ENCODE data around the gene MED22. TPM values are rescaled to one million over a fixed set of nuclear protein-coding genes. Genes with fewer than 3 reads are reported as not detected.
A peak's percentile ranks its signal among the peaks of the same experiment; 100 is the strongest.
"Not testable (repeated sequence)": the region's sequence is repeated elsewhere in the genome, so short reads cannot be mapped to it uniquely, and the experiment has no call there.

Gene MED22
- total RNA-seq, 1 donor from 2014 or later = 23.4 TPM

DNA sequence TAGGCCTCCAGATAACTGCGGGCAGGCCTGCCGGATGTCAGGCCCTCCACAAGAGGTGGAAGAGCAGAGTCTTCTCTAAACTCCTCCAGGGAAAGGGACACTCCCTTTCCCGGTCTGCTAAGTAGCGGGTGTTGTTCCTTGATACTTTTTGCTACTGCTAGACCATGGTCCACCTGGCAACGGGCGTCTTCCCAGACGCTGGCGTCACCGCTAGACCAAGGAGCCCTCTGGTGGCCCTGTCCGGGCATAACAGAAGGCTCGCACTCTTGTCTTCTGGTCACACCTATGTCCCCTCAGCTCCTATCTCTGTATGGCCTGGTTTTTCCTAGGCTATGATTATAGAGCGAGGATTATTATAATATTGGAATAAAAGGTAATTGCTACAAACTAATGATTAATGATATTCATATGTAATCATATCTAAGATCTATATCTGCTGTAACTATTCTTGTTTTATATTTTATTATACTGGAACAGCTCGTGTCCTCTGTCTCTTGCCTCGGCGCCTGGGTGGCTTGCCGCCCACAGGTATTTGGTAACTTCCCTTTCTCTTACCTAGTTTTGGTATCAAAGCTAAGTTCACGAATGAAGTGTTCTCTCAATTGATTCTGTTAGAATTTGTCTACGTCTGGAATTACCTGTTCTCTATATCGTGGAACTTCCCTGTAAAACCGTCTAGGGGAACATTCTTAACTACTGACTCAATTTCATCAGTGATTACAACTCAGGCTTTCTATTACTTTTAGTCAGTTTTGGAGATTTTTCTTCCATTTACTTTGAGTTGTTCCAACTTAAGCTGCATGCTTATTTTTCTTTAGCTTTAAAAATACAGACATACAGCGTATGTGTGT lies 18.4 kb downstream of the MED22 start:
- not testable (repeated sequence) for H3K27ac Mint-ChIP-seq (ENCODE audit: unreplicated experiment); H3K9me3 Mint-ChIP-seq (ENCODE audit: unreplicated experiment); H3K4me3 Mint-ChIP-seq (ENCODE audit: unreplicated experiment); H3K27me3 Mint-ChIP-seq (ENCODE audit: unreplicated experiment); DNase-seq (ENCODE audit: extremely low spot score, unreplicated experiment); H3K4me1 Mint-ChIP-seq (ENCODE audit: unreplicated experiment)
- TF ChIP-seq, protein P1, sequence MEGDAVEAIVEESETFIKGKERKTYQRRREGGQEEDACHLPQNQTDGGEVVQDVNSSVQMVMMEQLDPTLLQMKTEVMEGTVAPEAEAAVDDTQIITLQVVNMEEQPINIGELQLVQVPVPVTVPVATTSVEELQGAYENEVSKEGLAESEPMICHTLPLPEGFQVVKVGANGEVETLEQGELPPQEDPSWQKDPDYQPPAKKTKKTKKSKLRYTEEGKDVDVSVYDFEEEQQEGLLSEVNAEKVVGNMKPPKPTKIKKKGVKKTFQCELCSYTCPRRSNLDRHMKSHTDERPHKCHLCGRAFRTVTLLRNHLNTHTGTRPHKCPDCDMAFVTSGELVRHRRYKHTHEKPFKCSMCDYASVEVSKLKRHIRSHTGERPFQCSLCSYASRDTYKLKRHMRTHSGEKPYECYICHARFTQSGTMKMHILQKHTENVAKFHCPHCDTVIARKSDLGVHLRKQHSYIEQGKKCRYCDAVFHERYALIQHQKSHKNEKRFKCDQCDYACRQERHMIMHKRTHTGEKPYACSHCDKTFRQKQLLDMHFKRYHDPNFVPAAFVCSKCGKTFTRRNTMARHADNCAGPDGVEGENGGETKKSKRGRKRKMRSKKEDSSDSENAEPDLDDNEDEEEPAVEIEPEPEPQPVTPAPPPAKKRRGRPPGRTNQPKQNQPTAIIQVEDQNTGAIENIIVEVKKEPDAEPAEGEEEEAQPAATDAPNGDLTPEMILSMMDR (IDR thresholded peaks at IDR 0.05) = peak; percentile 62
- H3K36me3 Mint-ChIP-seq (ENCODE audit: unreplicated experiment) = peaks cover 23% of the 10 kb centered on the region

DNA sequence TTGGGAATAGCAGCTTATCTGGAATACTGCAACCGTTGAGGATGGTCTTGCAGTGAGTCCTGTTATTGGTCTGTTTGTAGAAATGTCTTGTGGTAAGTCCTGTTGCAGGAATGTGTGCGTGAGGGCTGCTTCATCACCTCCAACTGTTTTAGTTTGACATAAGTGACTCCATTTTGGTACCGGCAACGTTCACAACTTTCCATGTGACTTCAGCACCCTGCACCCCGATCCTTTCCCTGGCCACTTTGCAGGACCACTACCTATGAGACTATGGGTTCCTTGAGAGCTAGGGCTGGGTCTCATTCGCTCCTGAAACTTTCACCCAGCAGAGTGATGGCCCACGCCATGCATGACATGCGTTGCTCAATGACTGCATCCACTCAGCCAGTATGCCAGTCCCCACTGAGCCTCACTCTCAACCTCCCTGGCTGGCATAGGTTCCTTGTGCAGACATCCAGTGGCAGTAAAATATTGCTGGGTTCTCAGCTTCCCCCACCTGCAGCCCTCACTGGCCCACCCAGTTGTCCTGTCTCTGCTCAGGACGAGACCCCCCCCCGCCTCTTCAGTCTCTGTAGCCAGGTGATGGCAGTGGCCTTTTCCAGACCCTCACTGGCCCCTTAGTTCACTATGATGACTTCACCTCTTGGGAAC lies 20.0 kb downstream of the MED22 start:
- TF ChIP-seq, protein P1 (IDR thresholded peaks at IDR 0.05) = no peak
- Mint-ChIP-seq H3K4me3 (ENCODE audit: unreplicated experiment) (no peak overlapping the region), H3K27me3 (ENCODE audit: unreplicated experiment) (no peaks in the 10 kb centered on the region), H3K36me3 (ENCODE audit: unreplicated experiment) (peaks cover 20% of the 10 kb centered on the region), H3K4me1 (ENCODE audit: unreplicated experiment) (no peaks in the 10 kb centered on the region), H3K9me3 (ENCODE audit: unreplicated experiment) (no peaks in the 10 kb centered on the region), H3K27ac (ENCODE audit: unreplicated experiment) (no peak overlapping the region)
- DNase-seq (ENCODE audit: extremely low spot score, unreplicated experiment) = no peak

DNA sequence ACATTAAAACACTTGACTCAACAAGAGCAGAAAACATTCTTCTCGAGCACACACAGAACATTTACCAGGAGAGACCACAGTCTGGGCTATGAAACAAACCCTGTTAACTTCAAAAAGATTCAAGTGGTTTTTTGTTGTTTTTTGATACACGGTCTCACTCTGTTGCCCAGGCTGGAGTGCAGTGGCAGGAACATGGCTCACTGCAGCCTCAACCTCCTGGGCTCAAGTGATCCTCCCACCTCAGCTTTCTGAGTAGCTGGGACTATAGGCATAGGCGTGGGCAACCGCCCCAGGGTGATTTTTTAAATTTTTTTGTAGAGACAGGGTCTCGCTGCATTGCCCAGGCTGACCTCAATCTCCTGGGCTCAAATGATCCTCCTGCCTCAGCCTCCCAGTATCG lies 20.9 kb downstream of the MED22 start:
- DNase-seq (ENCODE audit: extremely low spot score, unreplicated experiment); H3K4me3 Mint-ChIP-seq (ENCODE audit: unreplicated experiment): not testable (repeated sequence)
- peaks cover 13% of the 10 kb centered on the region for H3K36me3 Mint-ChIP-seq (ENCODE audit: unreplicated experiment)

GRCh38 chr9:133323991-133324703 lies 23.8 kb downstream of the MED22 start:
- Mint-ChIP-seq H3K4me3 (ENCODE audit: unreplicated experiment) (no peak overlapping the region), H3K27me3 (ENCODE audit: unreplicated experiment) (no peaks in the 10 kb centered on the region), H3K9me3 (ENCODE audit: unreplicated experiment) (no peaks in the 10 kb centered on the region)

More for the DNA sequence above, 20.9 kb downstream of the MED22 start:
- H3K27ac Mint-ChIP-seq (ENCODE audit: unreplicated experiment); H3K9me3 Mint-ChIP-seq (ENCODE audit: unreplicated experiment); H3K4me1 Mint-ChIP-seq (ENCODE audit: unreplicated experiment); H3K27me3 Mint-ChIP-seq (ENCODE audit: unreplicated experiment): not testable (repeated sequence)

GRCh38 chr9:133323211-133323610 lies 24.7 kb downstream of the MED22 start:
- no peaks in the 10 kb centered on the region for H3K4me1 Mint-ChIP-seq (ENCODE audit: unreplicated experiment)
- no peaks in the 10 kb centered on the region for H3K27me3 Mint-ChIP-seq (ENCODE audit: unreplicated experiment)
- H3K27ac Mint-ChIP-seq (ENCODE audit: unreplicated experiment) = no peak overlapping the region
- no peak overlapping the region for H3K4me3 Mint-ChIP-seq (ENCODE audit: unreplicated experiment)
- H3K36me3 Mint-ChIP-seq (ENCODE audit: unreplicated experiment) = no peaks in the 10 kb centered on the region
- H3K9me3 Mint-ChIP-seq (ENCODE audit: unreplicated experiment) = no peaks in the 10 kb centered on the region
- TF ChIP-seq, protein P1 (IDR thresholded peaks at IDR 0.05) = no peak
- DNase-seq (ENCODE audit: extremely low spot score, unreplicated experiment) = no peak

More at GRCh38 chr9:133323991-133324703, 23.8 kb downstream of the MED22 start:
- no peak for DNase-seq (ENCODE audit: extremely low spot score, unreplicated experiment)
- Mint-ChIP-seq H3K27ac (ENCODE audit: unreplicated experiment) (no peak overlapping the region), H3K36me3 (ENCODE audit: unreplicated experiment) (no peaks in the 10 kb centered on the region), H3K4me1 (ENCODE audit: unreplicated experiment) (no peaks in the 10 kb centered on the region)
- TF ChIP-seq, protein P1 (IDR thresholded peaks at IDR 0.05) = no peak
